Fibroblast of lung (primary cell): ENCODE results near the gene PUS10. TPM values are rescaled to one million over a fixed set of nuclear protein-coding genes. Genes with fewer than 3 reads are reported as not detected.

Source experiments
- DNase-seq, 2 donors: peaks; one replicate each; pipeline versions ENCODE4 v3.0.0 to v3.0.0-alpha.2; 2010; ENCODE audit warnings: low read depth in 2 of 2
- H2AFZ ChIP-seq: 2 replicates; pipeline ENCODE4 v1.5.1; 2012; ENCODE audit warnings: low read length, control low read depth, inconsistent platforms
- H3K27ac ChIP-seq: 2 replicates; pipeline ENCODE4 v1.5.1; 2011; ENCODE audit warnings: low read length, control low read depth; ENCODE audit not compliant: insufficient read depth
- H3K27me3 ChIP-seq: 2 replicates; pipeline ENCODE4 v1.5.1; 2011; ENCODE audit warnings: mild to moderate bottlenecking, low read length; ENCODE audit not compliant: control insufficient read depth, insufficient read depth
- H3K36me3 ChIP-seq: 2 replicates; pipeline ENCODE4 v1.5.1; 2011; ENCODE audit warnings: low read length; ENCODE audit not compliant: control insufficient read depth, insufficient read depth
- H3K4me1 ChIP-seq: 2 replicates; pipeline ENCODE4 v1.5.1; 2011; ENCODE audit warnings: low read length; ENCODE audit not compliant: control insufficient read depth, insufficient read depth; ENCODE audit errors: extremely low read depth
- H3K4me2 ChIP-seq: 2 replicates; pipeline ENCODE4 v1.5.1; 2011; ENCODE audit warnings: low read length, control low read depth; ENCODE audit not compliant: insufficient read depth; ENCODE audit errors: extremely low read depth
- H3K4me3 ChIP-seq, 4 experiments: fragments of 200-600 bp in 1 of 4; sonication (generic) in 1 of 4; replicated peaks in 1 of 4; 2 replicates each; pipeline ENCODE4 v1.5.1; 2011 to 2016; ENCODE audit warnings: low read length in 4 of 4, low read depth in 3 of 4, mild to moderate bottlenecking in 3 of 4, control low read depth in 2 of 4, inconsistent platforms in 1 of 4, mixed read lengths in 1 of 4; ENCODE audit not compliant: insufficient read depth in 1 of 4; ENCODE audit errors: control extremely low read depth in 1 of 4
- H3K79me2 ChIP-seq: 2 replicates; pipeline ENCODE4 v1.5.1; 2012; ENCODE audit warnings: mild to moderate bottlenecking, low read length, inconsistent platforms; ENCODE audit not compliant: control insufficient read depth, insufficient read depth
- H3K9ac ChIP-seq: 2 replicates; pipeline ENCODE4 v1.5.1; 2011; ENCODE audit warnings: mild to moderate bottlenecking, low read length, control low read depth; ENCODE audit not compliant: insufficient read depth
- H3K9me3 ChIP-seq: 2 replicates; pipeline ENCODE4 v1.5.1; 2012; ENCODE audit warnings: low read depth, low read length; ENCODE audit not compliant: control insufficient read depth, insufficient read depth
- H4K20me1 ChIP-seq: 2 replicates; pipeline ENCODE4 v1.5.1; 2011; ENCODE audit warnings: low read length; ENCODE audit not compliant: control insufficient read depth, insufficient read depth; ENCODE audit errors: extremely low read depth
- CTCF ChIP-seq, 2 donors: IDR thresholded peaks in 1 of 2; conservative IDR thresholded peaks in 1 of 2; 1 replicate in 1 of 2; 2 replicates in 1 of 2; pipeline ENCODE4 v1.5.1; 2011 to 2012; ENCODE audit warnings: low read length in 2 of 2, control low read depth in 1 of 2, inconsistent platforms in 1 of 2, low read depth in 1 of 2, mild to moderate bottlenecking in 1 of 2
- EZH2 ChIP-seq: IDR thresholded peaks from 2 replicates; pipeline ENCODE4 v1.5.1; 2012; ENCODE audit warnings: low read length, control low read depth, mild to moderate bottlenecking; ENCODE audit errors: missing control alignments
- polyA plus RNA-seq, 2 donors: library from polyadenylated mRNA; depleted of rRNA in 1 of 2; stranded (reverse) in 1 of 2; unstranded in 1 of 2; fragments of >200 nt; gene quantifications; 2 replicates each; pipeline ENCODE4 v1.2.1, GENCODE V29; 2011 to 2012; ENCODE audit warnings: missing spikeins in 1 of 2
- total RNA-seq: library from RNA; depleted of rRNA; stranded (reverse); fragments of >200 nt; gene quantifications from 2 replicates; pipeline ENCODE4 v1.2.1, GENCODE V29; 2014

PUS10 gene
- total and polyA plus RNA-seq, 2 donors (not counting 1 experiment from before 2014, with no cell fraction given), result 6.0 to 9.2 TPM

DNA sequence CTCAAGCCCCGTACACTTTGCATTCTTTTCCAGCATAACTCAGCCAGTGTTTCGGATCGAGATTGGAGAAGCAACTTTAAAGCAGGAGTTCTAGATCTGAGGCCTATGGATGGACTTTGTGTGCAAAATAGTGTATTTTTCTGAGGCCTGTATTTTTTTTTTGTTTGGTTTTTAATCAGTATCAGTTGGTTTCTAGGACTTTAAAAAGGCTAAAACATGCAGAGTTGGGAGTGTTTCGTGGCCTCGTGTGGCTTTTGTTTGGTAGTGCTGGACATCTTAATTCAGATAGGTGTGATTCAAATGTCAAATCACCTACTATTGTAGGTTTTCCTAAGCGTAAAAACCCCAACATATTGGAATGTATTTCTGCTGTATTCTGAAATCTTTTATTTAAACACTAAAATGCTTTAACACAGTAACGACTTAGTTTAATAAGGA lies 282 bp upstream of the PUS10 start:
- peak; percentile 50 to 64 for DNase-seq
- H3K4me2 ChIP-seq, result peak overlapping the region; percentile 81
- no peaks in the 10 kb centered on the region for H3K4me1 ChIP-seq
- no peaks in the 10 kb centered on the region for H3K27me3 ChIP-seq
- peak overlapping the region; percentile 63 for H3K27ac ChIP-seq
- peak overlapping the region; percentile 39 for H3K9ac ChIP-seq
- no peaks in the 10 kb centered on the region for H4K20me1 ChIP-seq
- H3K79me2 ChIP-seq, result peaks cover 44% of the 10 kb centered on the region
- H3K9me3 ChIP-seq, result no peaks in the 10 kb centered on the region
- H3K4me3 ChIP-seq, result peak overlapping the region; percentile 85 to 97 (median 91)
- H2AFZ ChIP-seq, result peak overlapping the region; percentile 85
- no peaks in the 10 kb centered on the region for H3K36me3 ChIP-seq
- no peak for TF ChIP-seq CTCF (conservative IDR thresholded peaks at IDR 0.05 in 1 of 2, IDR thresholded peaks at IDR 0.05 in 1 of 2; ENCODE audit: low read depth in 1 of 2, low read length in 2 of 2)

- no peaks in the 10 kb centered on the region for H3K4me1 ChIP-seq
- TF ChIP-seq CTCF (conservative IDR thresholded peaks at IDR 0.05 in 1 of 2, IDR thresholded peaks at IDR 0.05 in 1 of 2; ENCODE audit: low read depth in 1 of 2, low read length in 2 of 2) (no peak), EZH2 (no peak)
- peak overlapping the region; percentile 98 for H2AFZ ChIP-seq
- H3K4me2 ChIP-seq, result peak overlapping the region; percentile 61
- H3K9me3 ChIP-seq, result no peaks in the 10 kb centered on the region
- peak overlapping the region; percentile 85 to 97 (median 91) for H3K4me3 ChIP-seq
- H3K36me3 ChIP-seq, result no peaks in the 10 kb centered on the region
- no peaks in the 10 kb centered on the region for H3K27me3 ChIP-seq
- peak overlapping the region; percentile 39 for H3K9ac ChIP-seq
- no peaks in the 10 kb centered on the region for H4K20me1 ChIP-seq
- DNase-seq, result peak; percentile 76 to 79
- peaks cover 42% of the 10 kb centered on the region for H3K79me2 ChIP-seq
- peak overlapping the region; percentile 63 for H3K27ac ChIP-seq
Observed at GRCh38 chr2:61017003-61017555, 976 bp downstream of the PUS10 start.

DNA sequence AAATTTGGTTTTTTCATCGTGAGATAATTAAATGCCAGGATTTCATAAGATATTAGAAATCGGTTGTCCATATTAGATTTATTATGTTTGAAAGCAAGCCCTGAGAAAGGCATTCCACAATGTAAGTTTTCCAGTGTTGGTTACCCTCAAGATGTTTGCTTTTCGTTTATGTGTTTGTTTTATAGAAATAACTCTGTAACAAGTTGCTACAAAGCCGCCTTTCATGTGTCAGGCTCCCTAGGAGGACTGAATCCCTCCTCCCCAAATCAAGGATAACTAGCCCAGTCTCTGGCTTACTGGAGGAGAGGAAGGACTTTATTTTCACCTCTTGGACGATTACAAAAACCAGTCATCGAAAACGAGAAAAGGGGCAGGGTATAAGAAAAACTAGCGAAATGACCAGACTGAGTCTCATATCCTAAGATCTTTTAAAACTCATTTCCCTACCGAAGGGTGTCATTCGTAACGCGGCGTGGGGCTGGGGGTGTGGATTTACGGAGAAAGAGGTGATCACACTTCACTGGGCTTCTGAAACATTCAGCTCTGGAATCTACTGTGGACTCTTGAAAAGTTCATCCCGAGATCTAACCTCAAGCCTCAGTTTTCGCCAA lies 1.6 kb downstream of the PUS10 start:
- H3K9ac ChIP-seq, result peak overlapping the region; percentile 39

More for the DNA sequence above, 1.6 kb downstream of the PUS10 start:
- H3K4me3 ChIP-seq, result peak overlapping the region; percentile 85 to 97 (median 91)
- no peaks in the 10 kb centered on the region for H3K4me1 ChIP-seq
- peak overlapping the region; percentile 61 for H3K4me2 ChIP-seq
- H3K79me2 ChIP-seq, result peaks cover 41% of the 10 kb centered on the region
- H3K9me3 ChIP-seq, result no peaks in the 10 kb centered on the region
- peak overlapping the region; percentile 63 for H3K27ac ChIP-seq
- TF ChIP-seq CTCF (conservative IDR thresholded peaks at IDR 0.05 in 1 of 2, IDR thresholded peaks at IDR 0.05 in 1 of 2; ENCODE audit: low read depth in 1 of 2, low read length in 2 of 2), result no peak
- no peak for TF ChIP-seq EZH2
- H4K20me1 ChIP-seq, result no peaks in the 10 kb centered on the region
- H2AFZ ChIP-seq, result peak overlapping the region; percentile 98
- H3K27me3 ChIP-seq, result no peaks in the 10 kb centered on the region
- no peak for DNase-seq
- no peaks in the 10 kb centered on the region for H3K36me3 ChIP-seq
